Pancreas (tissue), 10 donors: ENCODE results near the gene TFF3. TPM values are rescaled to one million over a fixed set of nuclear protein-coding genes. Genes with fewer than 3 reads are reported as not detected.
A peak's percentile ranks its signal among the peaks of the same experiment; 100 is the strongest.

Experiments used
- ATAC-seq, 4 donors: fragments of 200-7000 bp; cut with Tn5 transposase; one replicate each; pipeline versions ENCODE4 v1.8.0 to v1.9.1; 2020; ENCODE audit warnings: mild to moderate bottlenecking in 4 of 4, moderate library complexity in 4 of 4
- DNase-seq, 6 donors: peaks; one replicate each; pipeline ENCODE4 v3.0.0-alpha.2; 2020
- FAIRE-seq: peaks from 2 replicates; lab custom pipeline; 2012; peaks lifted over from hg19 to GRCh38; lab: Jason Lieb, UNC
- H3K27ac ChIP-seq, 4 donors: fragments of 200-600 bp; sonication (generic); 1 replicate in 3 of 4; 2 replicates in 1 of 4; pipeline versions ENCODE4 v1.5.0 to v1.8.0; 2020
- H3K27me3 ChIP-seq, 4 donors: fragments of 200-600 bp; one replicate each; pipeline ENCODE4 v1.8.0; 2021
- H3K36me3 ChIP-seq, 3 donors: fragments of 200-600 bp; sonication (generic) in 1 of 3; one replicate each; pipeline versions ENCODE4 v1.5.0 to v1.8.0; 2020 to 2021
- H3K4me1 ChIP-seq, 3 donors: fragments of 200-600 bp; one replicate each; pipeline ENCODE4 v1.8.0; 2021
- H3K4me3 ChIP-seq, 4 donors: fragments of 200-600 bp; sonication (generic) in 2 of 4; one replicate each; pipeline versions ENCODE4 v1.5.0 to v1.8.0; 2020 to 2021
- H3K9me3 ChIP-seq, 4 donors: fragments of 200-600 bp; one replicate each; pipeline ENCODE4 v1.8.0; 2021
- WGBS, 2 donors: extraction: QIAGEN DNeasy Blood & Tissue Kit; methylation state at CpG; one replicate each; pipeline ENCODE4 v1.1.7; 2013; 5-methylcytosine and 5-hydroxymethylcytosine counted together
- intact Hi-C, 3 donors: fragments of 100-400 bp; cut with DNase I; formaldehyde crosslinking; loops; one replicate each; pipeline versions ENCODE4 v1.11.1 to v1.14.2; 2022
- polyA plus RNA-seq, 2 donors: library from polyadenylated mRNA; stranded (reverse); fragments of 200-250 nt; gene quantifications; one replicate each; pipeline ENCODE4 v1.2.3, GENCODE V29; 2013
- total RNA-seq, 6 donors: library from RNA; stranded (reverse); fragmentation: NEBNext Ultra II Directional in 4 of 6; extraction: Animal tissue kit (Norgen Biotek cat#: 25700) in 4 of 6; gene quantifications; one replicate each; pipeline versions ENCODE4 v1.2.1 to v1.2.4, GENCODE V29; 2021 to 2023
- TF ChIP-seq, protein P1 (sequence below), 4 donors: fragments of 200-600 bp; sonication (generic) in 3 of 4; IDR thresholded peaks; one replicate each; pipeline versions ENCODE4 v1.5.0 to v1.8.0; 2021; ENCODE audit warnings: antibody characterized with exemption in 4 of 4
- donor health status: healthy with polysubstance abuse.
- donor health status: DM: no; HTN: no; CAD: no; lungs with moderate emphysema.
- donor health status: DM: no; HTN: no; CAD: no.
- donor health status: control.
- donor health status: control.
- donor health status: Bipolar disorder and iron deficiency.
- donor health status: DM: yes; HTN: yes; CAD: no.
- donor health status: DM: no; HTN: no; CAD: no.
- donor health status: DM: no; HTN: no; CAD: no.
- donor health status: DM: yes; HTN: yes; CAD: no.

The TFF3 gene
- total and polyA plus RNA-seq, 8 donors, result 5.9 to 51.9 (median 11.3) TPM

- WGBS, 2 donors, result 85 to 89% methylated on average over 29 of the region's 29 CpGs
- intact Hi-C loops, result no loop called here
- TF ChIP-seq, protein P1, sequence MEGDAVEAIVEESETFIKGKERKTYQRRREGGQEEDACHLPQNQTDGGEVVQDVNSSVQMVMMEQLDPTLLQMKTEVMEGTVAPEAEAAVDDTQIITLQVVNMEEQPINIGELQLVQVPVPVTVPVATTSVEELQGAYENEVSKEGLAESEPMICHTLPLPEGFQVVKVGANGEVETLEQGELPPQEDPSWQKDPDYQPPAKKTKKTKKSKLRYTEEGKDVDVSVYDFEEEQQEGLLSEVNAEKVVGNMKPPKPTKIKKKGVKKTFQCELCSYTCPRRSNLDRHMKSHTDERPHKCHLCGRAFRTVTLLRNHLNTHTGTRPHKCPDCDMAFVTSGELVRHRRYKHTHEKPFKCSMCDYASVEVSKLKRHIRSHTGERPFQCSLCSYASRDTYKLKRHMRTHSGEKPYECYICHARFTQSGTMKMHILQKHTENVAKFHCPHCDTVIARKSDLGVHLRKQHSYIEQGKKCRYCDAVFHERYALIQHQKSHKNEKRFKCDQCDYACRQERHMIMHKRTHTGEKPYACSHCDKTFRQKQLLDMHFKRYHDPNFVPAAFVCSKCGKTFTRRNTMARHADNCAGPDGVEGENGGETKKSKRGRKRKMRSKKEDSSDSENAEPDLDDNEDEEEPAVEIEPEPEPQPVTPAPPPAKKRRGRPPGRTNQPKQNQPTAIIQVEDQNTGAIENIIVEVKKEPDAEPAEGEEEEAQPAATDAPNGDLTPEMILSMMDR (IDR thresholded peaks at IDR 0.05), result no peak
- Histone ChIP-seq H3K27me3 (no peaks in the 10 kb centered on the region), H3K27ac (no peak overlapping the region), H3K36me3 (no peaks in the 10 kb centered on the region), H3K4me3 (no peak overlapping the region), H3K4me1 (no peaks in the 10 kb centered on the region), H3K9me3 (no peaks in the 10 kb centered on the region)
- DNase-seq (no peak), FAIRE-seq (no peak), ATAC-seq (no peak)
Observed at GRCh38 chr21:42272984-42273600, 42.1 kb downstream of the TFF3 start.

GRCh38 chr21:42272109-42272962 is 42.9 kb downstream of the TFF3 start:
- ATAC-seq (no peak), DNase-seq (peak in 1 of 6 donors; percentile 27), FAIRE-seq (no peak)
- H3K4me1 ChIP-seq, result no peaks in the 10 kb centered on the region
- intact Hi-C loops, result no loop called here
- no peaks in the 10 kb centered on the region for H3K9me3 ChIP-seq
- H3K36me3 ChIP-seq, result no peaks in the 10 kb centered on the region
- no peak overlapping the region for H3K4me3 ChIP-seq
- no peaks in the 10 kb centered on the region for H3K27me3 ChIP-seq
- TF ChIP-seq, protein P1 (IDR thresholded peaks at IDR 0.05), result no peak
- WGBS, 2 donors, result 80 to 85% methylated on average over 15 of the region's 15 CpGs
- no peak overlapping the region for H3K27ac ChIP-seq

DNA sequence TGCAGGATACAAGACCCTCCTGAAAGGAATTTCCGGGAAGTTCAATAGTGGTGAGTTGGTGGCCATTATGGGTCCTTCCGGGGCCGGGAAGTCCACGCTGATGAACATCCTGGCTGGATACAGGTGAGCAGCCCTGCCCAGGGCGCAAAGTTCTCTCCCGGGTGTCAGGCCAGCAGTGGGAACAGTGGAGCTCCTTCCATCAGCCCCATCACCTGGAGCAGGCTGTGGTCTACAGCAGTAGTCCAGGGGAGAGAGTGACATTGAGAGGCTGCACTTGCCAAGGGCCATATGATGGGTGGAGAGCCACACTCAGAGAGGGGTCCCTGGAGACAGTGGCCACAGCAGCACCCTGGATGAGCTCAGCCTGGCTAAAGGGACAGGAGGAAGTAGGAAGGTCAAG is 44.1 kb downstream of the TFF3 start:
- no peak for DNase-seq
- H3K9me3 ChIP-seq, result no peaks in the 10 kb centered on the region
- H3K27me3 ChIP-seq, result no peaks in the 10 kb centered on the region
- H3K4me3 ChIP-seq, result no peak overlapping the region
- WGBS, 2 donors, result 87 to 96% methylated on average over 6 of the region's 6 CpGs
- intact Hi-C loops, result no loop called here
- H3K36me3 ChIP-seq, result no peaks in the 10 kb centered on the region
- H3K27ac ChIP-seq, result no peak overlapping the region
- no peaks in the 10 kb centered on the region for H3K4me1 ChIP-seq
- FAIRE-seq, result no peak
- TF ChIP-seq, protein P1 (IDR thresholded peaks at IDR 0.05), result no peak
- no peak for ATAC-seq

- ATAC-seq (no peak), DNase-seq (peak in 1 of 6 donors; percentile 20), FAIRE-seq (no peak)
- 82 to 89% methylated on average over 10 of the region's 10 CpGs for WGBS, 2 donors
- H3K27ac ChIP-seq, result no peak overlapping the region
- no peaks in the 10 kb centered on the region for H3K9me3 ChIP-seq
- intact Hi-C loops, result loop anchor here in 1 of 3 donors (10.0 kb wide), 1 partner anchor 115 kb away; no protein-coding TSS in a partner anchor
- TF ChIP-seq, protein P1 (IDR thresholded peaks at IDR 0.05), result no peak
- no peaks in the 10 kb centered on the region for H3K36me3 ChIP-seq
- no peak overlapping the region for H3K4me3 ChIP-seq
- no peaks in the 10 kb centered on the region for H3K27me3 ChIP-seq
- H3K4me1 ChIP-seq, result no peaks in the 10 kb centered on the region
Observed at GRCh38 chr21:42269386-42269785, 45.8 kb downstream of the TFF3 start.
